HG03521 (cell line): ENCODE data around the gene ARHGEF28.

ENCODE experiments used
- ATAC-seq: cut with Tn5 transposase; IDR thresholded peaks from one replicate; pipeline ENCODE4 v1.9.1; 2021; ENCODE audit warnings: mild to moderate bottlenecking, moderate library complexity; ENCODE audit not compliant: unreplicated experiment

ARHGEF28 gene

GRCh38 chr5:73654171-73654811, 28.3 kb downstream of the ARHGEF28 start:
- ATAC-seq: no peak

- no peak for ATAC-seq
Observed at GRCh38 chr5:73654819-73655318, 28.9 kb downstream of the ARHGEF28 start.

- ATAC-seq: no peak
Observed at GRCh38 chr5:73655521-73656160, 29.6 kb downstream of the ARHGEF28 start.

- no peak for ATAC-seq
Observed at GRCh38 chr5:73661753-73662152, 35.8 kb downstream of the ARHGEF28 start.

- no peak for ATAC-seq
Observed at GRCh38 chr5:73663161-73663859, 37.3 kb downstream of the ARHGEF28 start.

- no peak for ATAC-seq
Observed at GRCh38 chr5:73663860-73664240, 37.9 kb downstream of the ARHGEF28 start.

GRCh38 chr5:73664796-73665195, 38.8 kb downstream of the ARHGEF28 start:
- ATAC-seq: no peak

- ATAC-seq: no peak
Observed at GRCh38 chr5:73666891-73667290, 40.9 kb downstream of the ARHGEF28 start.

GRCh38 chr5:73668017-73668416, 42.0 kb downstream of the ARHGEF28 start:
- ATAC-seq: peak; percentile 54

GRCh38 chr5:73668486-73669111, 42.6 kb downstream of the ARHGEF28 start:
- ATAC-seq: no peak

- ATAC-seq: no peak
Observed at GRCh38 chr5:73670731-73671130, 44.7 kb downstream of the ARHGEF28 start.

- ATAC-seq: no peak
Observed at GRCh38 chr5:73672132-73672531, 46.1 kb downstream of the ARHGEF28 start.

GRCh38 chr5:73673161-73673591, 47.2 kb downstream of the ARHGEF28 start:
- ATAC-seq: no peak

GRCh38 chr5:73674669-73675004, 48.6 kb downstream of the ARHGEF28 start:
- ATAC-seq: no peak

GRCh38 chr5:73678322-73678740, 52.3 kb downstream of the ARHGEF28 start:
- no peak for ATAC-seq

- no peak for ATAC-seq
Observed at GRCh38 chr5:73678807-73679206, 52.8 kb downstream of the ARHGEF28 start.

GRCh38 chr5:73682176-73682575, 56.2 kb downstream of the ARHGEF28 start:
- no peak for ATAC-seq

GRCh38 chr5:73684691-73685090, 58.7 kb downstream of the ARHGEF28 start:
- no peak for ATAC-seq

- no peak for ATAC-seq
Observed at GRCh38 chr5:73686912-73687311, 60.9 kb downstream of the ARHGEF28 start.

GRCh38 chr5:73687357-73687756, 61.4 kb downstream of the ARHGEF28 start:
- peak; percentile 47 for ATAC-seq

GRCh38 chr5:73690015-73690414, 64.0 kb downstream of the ARHGEF28 start:
- ATAC-seq: no peak
